ENCODE measurements around the gene P2RY12. TPM values are rescaled to one million over a fixed set of nuclear protein-coding genes. Genes with fewer than 3 reads are reported as not detected.
A peak's percentile ranks its signal among the peaks of the same experiment; 100 is the strongest.

Gene P2RY12
- total and polyA plus RNA-seq, 10 of the 15 experiments (the other 5 are each of a cell fraction or from before 2014, with no cell fraction given), result 0.27 to 1.0 (median 0.66) TPM; not detected in 2

GRCh38 chr3:151290673-151291072, 93.9 kb downstream of the P2RY12 start:
- ChIA-PET POLR2A (no interaction called here), CTCF (interaction anchor here (0.8 to 2.7 kb wide), 3 partner anchors 58 to 128 kb away, joined by 3 to 10 read pairs (median 3); no protein-coding TSS in a partner anchor), RAD21 (ENCODE audit: unreplicated experiment) (no interaction called here), SMC1A (ENCODE audit: uncharacterized antibody, unreplicated experiment) (interaction anchor here (1.2 to 1.7 kb wide), 2 partner anchors 30 to 62 kb away, joined by 5 read pairs; no protein-coding TSS in a partner anchor)
- no peaks in the 10 kb centered on the region; a peak in 1 of 4 replicates for H3K27me3 ChIP-seq (replicated peaks in 1 of 2; ENCODE audit: control insufficient read depth in 2 of 2, insufficient read depth in 2 of 2, low read length in 1 of 2)
- no peaks in the 10 kb centered on the region for H3K36me3 ChIP-seq (ENCODE audit: control insufficient read depth in 2 of 2, insufficient read depth in 2 of 2, low read length in 1 of 2)
- in situ Hi-C loops (cut with MboI), result no loop called here
- H3K27ac ChIP-seq (ENCODE audit: control insufficient read depth, insufficient read depth), result no peak overlapping the region
- intact Hi-C loops (cut with micrococcal nuclease; ENCODE audit: unreplicated experiment), result loop anchor here (5.0 kb wide), 2 partner anchors 547 to 627 kb away; no protein-coding TSS in a partner anchor
- 0% methylated on average over 3 of the region's 3 CpGs for WGBS (ENCODE audit: insufficient coverage, insufficient replicate concordance, low lambda C conversion rate, missing lambda C conversion rate)
- H4K20me1 ChIP-seq (ENCODE audit: control insufficient read depth, insufficient read depth), result no peaks in the 10 kb centered on the region
- H3K79me2 ChIP-seq (ENCODE audit: control insufficient read depth, insufficient read depth, low read length), result no peaks in the 10 kb centered on the region
- no peak overlapping the region for H2AFZ ChIP-seq (ENCODE audit: control insufficient read depth, low read depth, low read length)
- BruUV-seq (replicated peaks), result no TSS peak
- DNase-seq (ENCODE audit: low read depth, low spot score), result no peak
- no peak overlapping the region for H3K4me3 ChIP-seq
- TF ChIP-seq CTCF (IDR thresholded peaks at IDR 0.05 in 2 of 3, conservative IDR thresholded peaks at IDR 0.05 in 1 of 3; ENCODE audit: control insufficient read depth in 2 of 3, extremely low read depth in 1 of 3, insufficient read depth in 1 of 3, low read depth in 3 of 3, low read length in 3 of 3), result peak in 2 of 3 experiments; percentile 5 to 41; a peak in 3 of 6 replicates
- TF ChIP-seq RAD21 (IDR thresholded peaks at IDR 0.05; ENCODE audit: insufficient read depth, low read depth, low read length), result peak; percentile 83
- no peak for TF ChIP-seq MTA2 (IDR thresholded peaks at IDR 0.05; ENCODE audit: low read depth)
- no peaks in the 10 kb centered on the region for H3K9me3 ChIP-seq (replicated peaks; ENCODE audit: control insufficient read depth, insufficient read depth, low read length)
- no peak overlapping the region for H3K4me2 ChIP-seq (ENCODE audit: control insufficient read depth, insufficient read depth)
- no peaks in the 10 kb centered on the region for H3K4me1 ChIP-seq (ENCODE audit: control insufficient read depth, insufficient read depth, low read length)
- no peak for ATAC-seq
- no peak overlapping the region for H3K9ac ChIP-seq (ENCODE audit: control insufficient read depth, insufficient read depth, low read length)
- no peak for FAIRE-seq

- no peaks in the 10 kb centered on the region for H3K36me3 ChIP-seq (ENCODE audit: control insufficient read depth in 2 of 2, insufficient read depth in 2 of 2, low read length in 1 of 2)
- H3K79me2 ChIP-seq (ENCODE audit: control insufficient read depth, insufficient read depth, low read length), result no peaks in the 10 kb centered on the region
- no peaks in the 10 kb centered on the region for H4K20me1 ChIP-seq (ENCODE audit: control insufficient read depth, insufficient read depth)
- H3K27me3 ChIP-seq (replicated peaks in 1 of 2; ENCODE audit: control insufficient read depth in 2 of 2, insufficient read depth in 2 of 2, low read length in 1 of 2), result no peaks in the 10 kb centered on the region; a peak in 1 of 4 replicates
- ATAC-seq (no peak), FAIRE-seq (no peak), DNase-seq (ENCODE audit: low read depth, low spot score) (no peak)
- H2AFZ ChIP-seq (ENCODE audit: control insufficient read depth, low read depth, low read length), result no peak overlapping the region
- 40% methylated on average over 3 of the region's 3 CpGs for WGBS (ENCODE audit: insufficient coverage, insufficient replicate concordance, low lambda C conversion rate, missing lambda C conversion rate)
- H3K9ac ChIP-seq (ENCODE audit: control insufficient read depth, insufficient read depth, low read length), result no peak overlapping the region
- no peak overlapping the region for H3K4me2 ChIP-seq (ENCODE audit: control insufficient read depth, insufficient read depth)
- CTCF ChIA-PET, result interaction anchor here (0.7 to 1.8 kb wide), 6 partner anchors 9 to 133 kb away, joined by 3 to 5 read pairs (median 4); no protein-coding TSS in a partner anchor
- in situ Hi-C loops (cut with MboI), result no loop called here
- no peak overlapping the region for H3K27ac ChIP-seq (ENCODE audit: control insufficient read depth, insufficient read depth)
- RAD21 ChIA-PET (ENCODE audit: unreplicated experiment), result interaction anchor here (1.0 kb wide), 1 partner anchor 8 kb away, joined by 3 read pairs; no protein-coding TSS in a partner anchor
- SMC1A ChIA-PET (ENCODE audit: uncharacterized antibody, unreplicated experiment), result interaction anchor here (1.1 to 2.6 kb wide), 3 partner anchors 29 to 122 kb away, joined by 3 to 12 read pairs (median 4); no protein-coding TSS in a partner anchor
- no peak overlapping the region for H3K4me3 ChIP-seq
- no peaks in the 10 kb centered on the region for H3K9me3 ChIP-seq (replicated peaks; ENCODE audit: control insufficient read depth, insufficient read depth, low read length)
- POLR2A ChIA-PET, result no interaction called here
- H3K4me1 ChIP-seq (ENCODE audit: control insufficient read depth, insufficient read depth, low read length), result no peaks in the 10 kb centered on the region
- intact Hi-C loops (cut with micrococcal nuclease; ENCODE audit: unreplicated experiment), result no loop called here
- BruUV-seq (replicated peaks), result no TSS peak
- no peak for TF ChIP-seq YY1 (IDR thresholded peaks at IDR 0.05; ENCODE audit: low read depth, low read length)
- TF ChIP-seq NR2C2 (IDR thresholded peaks at IDR 0.05; ENCODE audit: borderline replicate concordance, control insufficient read depth, insufficient read length, low read depth), result no peak
- no peak for TF ChIP-seq POLR2AphosphoS2 (IDR thresholded peaks at IDR 0.05; ENCODE audit: low read depth, low read length)
- TF ChIP-seq, protein P1, sequence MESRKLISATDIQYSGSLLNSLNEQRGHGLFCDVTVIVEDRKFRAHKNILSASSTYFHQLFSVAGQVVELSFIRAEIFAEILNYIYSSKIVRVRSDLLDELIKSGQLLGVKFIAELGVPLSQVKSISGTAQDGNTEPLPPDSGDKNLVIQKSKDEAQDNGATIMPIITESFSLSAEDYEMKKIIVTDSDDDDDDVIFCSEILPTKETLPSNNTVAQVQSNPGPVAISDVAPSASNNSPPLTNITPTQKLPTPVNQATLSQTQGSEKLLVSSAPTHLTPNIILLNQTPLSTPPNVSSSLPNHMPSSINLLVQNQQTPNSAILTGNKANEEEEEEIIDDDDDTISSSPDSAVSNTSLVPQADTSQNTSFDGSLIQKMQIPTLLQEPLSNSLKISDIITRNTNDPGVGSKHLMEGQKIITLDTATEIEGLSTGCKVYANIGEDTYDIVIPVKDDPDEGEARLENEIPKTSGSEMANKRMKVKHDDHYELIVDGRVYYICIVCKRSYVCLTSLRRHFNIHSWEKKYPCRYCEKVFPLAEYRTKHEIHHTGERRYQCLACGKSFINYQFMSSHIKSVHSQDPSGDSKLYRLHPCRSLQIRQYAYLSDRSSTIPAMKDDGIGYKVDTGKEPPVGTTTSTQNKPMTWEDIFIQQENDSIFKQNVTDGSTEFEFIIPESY (IDR thresholded peaks at IDR 0.05), result no peak
- no peak for TF ChIP-seq EZH2 (IDR thresholded peaks at IDR 0.05; ENCODE audit: borderline replicate concordance, control insufficient read depth, low read depth, low read length)
- TF ChIP-seq IRF5 (IDR thresholded peaks at IDR 0.05; ENCODE audit: borderline replicate concordance), result no peak
- TF ChIP-seq HCFC1 (IDR thresholded peaks at IDR 0.05; ENCODE audit: low read length), result no peak
- TF ChIP-seq SMAD1 (IDR thresholded peaks at IDR 0.05; ENCODE audit: low read depth, partially characterized antibody), result no peak
Observed at GRCh38 chr3:151289445-151289844, 95.1 kb downstream of the P2RY12 start.
